A673 (cell line): ENCODE results near the gene SLC16A12. TPM values are rescaled to one million over a fixed set of nuclear protein-coding genes. Genes with fewer than 3 reads are reported as not detected.

Experiments
- BruUV-seq: library from RNA; stranded (reverse); fragments of 400-500 nt; replicated peaks from 2 replicates; lab custom pipeline; 2021; lab: Mats Ljungman, UMichigan
- CTCF ChIA-PET: fragments of 300-600 bp; sonication (Branson Sonifier 250); formaldehyde crosslinking; loops from one replicate; lab custom pipeline; 2022; ENCODE audit warnings: antibody characterized with exemption; lab: Charles Lee
- POLR2A ChIA-PET: fragments of 300-600 bp; sonication (Branson Sonifier 250); formaldehyde crosslinking; loops from one replicate; lab custom pipeline; 2022; ENCODE audit warnings: antibody characterized with exemption; ENCODE audit not compliant: low non-redundant PET; lab: Charles Lee
- DNase-seq: peaks from one replicate; pipeline ENCODE4 v3.0.0-alpha.2; 2015; ENCODE audit warnings: low spot score
- H3K27ac ChIP-seq: fragments of 200-600 bp; sonication (generic); 2 replicates; pipeline ENCODE4 v1.5.1; 2016; ENCODE audit warnings: mixed run types, low read depth, mild to moderate bottlenecking, mixed read lengths, antibody characterized with exemption, low read length; ENCODE audit not compliant: poor library complexity, severe bottlenecking
- H3K27me3 ChIP-seq: fragments of 200-600 bp; sonication (generic); replicated peaks from 2 replicates; pipeline ENCODE4 v1.6.1; 2017; ENCODE audit warnings: mixed run types, low read depth, mild to moderate bottlenecking, mixed read lengths, antibody characterized with exemption, low read length; ENCODE audit not compliant: insufficient read depth, poor library complexity
- H3K36me3 ChIP-seq: fragments of 200-600 bp; sonication (generic); 2 replicates; pipeline ENCODE4 v1.6.1; 2016; ENCODE audit warnings: mixed run types, mild to moderate bottlenecking, mixed read lengths, antibody characterized with exemption, low read length; ENCODE audit not compliant: insufficient read depth, poor library complexity, severe bottlenecking
- H3K4me1 ChIP-seq: fragments of 200-600 bp; sonication (generic); 2 replicates; pipeline ENCODE4 v1.6.1; 2017; ENCODE audit warnings: mixed run types, mild to moderate bottlenecking, mixed read lengths, antibody characterized with exemption, low read length; ENCODE audit not compliant: insufficient read depth, poor library complexity, severe bottlenecking
- H3K4me3 ChIP-seq: fragments of 200-600 bp; sonication (generic); 2 replicates; pipeline ENCODE4 v1.5.1; 2016; ENCODE audit warnings: low read depth, mixed run types, mild to moderate bottlenecking, mixed read lengths, low read length; ENCODE audit not compliant: poor library complexity, severe bottlenecking
- H3K9me3 ChIP-seq: fragments of 200-600 bp; sonication (generic); 2 replicates; pipeline ENCODE4 v1.6.1; 2016; ENCODE audit warnings: mixed run types, low read depth, mild to moderate bottlenecking, mixed read lengths, antibody characterized with exemption, low read length; ENCODE audit not compliant: poor library complexity, severe bottlenecking
- CTCF ChIP-seq: fragments of 300-800, 200-600 bp; sonication (generic); conservative IDR thresholded peaks from 2 replicates; pipeline ENCODE4 v1.5.1; 2017; ENCODE audit warnings: low read depth, mild to moderate bottlenecking, antibody characterized with exemption, low read length, moderate library complexity, mixed read lengths
- EZH2 ChIP-seq: fragments of 200-600 bp; sonication (generic); IDR thresholded peaks from 2 replicates; pipeline ENCODE4 v1.6.1; 2017; ENCODE audit warnings: borderline replicate concordance, low read depth, mild to moderate bottlenecking, mixed read lengths, antibody characterized with exemption, low read length; ENCODE audit not compliant: poor library complexity, severe bottlenecking
- intact Hi-C: fragments of 100-400 bp; cut with micrococcal nuclease; formaldehyde crosslinking; loops from one replicate; pipeline ENCODE4 v1.10.0; 2022; ENCODE audit not compliant: unreplicated experiment
- total RNA-seq: library from RNA; stranded (reverse); gene quantifications from 2 replicates; pipeline ENCODE4 v1.2.3, GENCODE V29; 2021

Gene SLC16A12
- total RNA-seq, 1 experiment from 2014 or later = 0.54 TPM

GRCh38 chr10:89466599-89467035 is 68.8 kb downstream of the SLC16A12 start:
- DNase-seq = peak; percentile 64
- no peaks in the 10 kb centered on the region for H3K9me3 ChIP-seq
- no TSS peak for BruUV-seq
- intact Hi-C loops = loop anchor here (5.0 kb wide), 1 partner anchor 86 kb away; no protein-coding TSS in a partner anchor
- TF ChIP-seq CTCF = peak; percentile 66
- no peak for TF ChIP-seq EZH2
- H3K27ac ChIP-seq = no peak overlapping the region
- ChIA-PET CTCF (interaction anchor here (0.5 kb wide), 1 partner anchor 10 kb away, joined by 11 read pairs; no protein-coding TSS in a partner anchor), POLR2A (interaction anchor here (0.7 kb wide), 1 partner anchor 15 kb away, joined by 3 read pairs; no protein-coding TSS in a partner anchor)
- H3K4me1 ChIP-seq = peaks cover 32% of the 10 kb centered on the region
- H3K27me3 ChIP-seq = no peaks in the 10 kb centered on the region
- no peaks in the 10 kb centered on the region for H3K36me3 ChIP-seq
- no peak overlapping the region for H3K4me3 ChIP-seq

- Histone ChIP-seq H3K36me3 (no peaks in the 10 kb centered on the region), H3K9me3 (no peaks in the 10 kb centered on the region), H3K4me3 (no peak overlapping the region), H3K27me3 (no peaks in the 10 kb centered on the region), H3K4me1 (peaks cover 34% of the 10 kb centered on the region), H3K27ac (no peak overlapping the region)
- ChIA-PET POLR2A (no interaction called here), CTCF (no interaction called here)
- intact Hi-C loops = loop anchor here (5.0 kb wide), 1 partner anchor 87 kb away; no protein-coding TSS in a partner anchor
- DNase-seq = no peak
- no peak for TF ChIP-seq EZH2
- no peak for TF ChIP-seq CTCF
- no TSS peak for BruUV-seq
These were observed 70.2 kb downstream of the SLC16A12 start for GRCh38 chr10:89465196-89465595.

- CTCF ChIA-PET = no interaction called here
- H3K36me3 ChIP-seq = no peaks in the 10 kb centered on the region
- POLR2A ChIA-PET = no interaction called here
- intact Hi-C loops = no loop called here
- no peak overlapping the region for H3K27ac ChIP-seq
- TF ChIP-seq CTCF (no peak), EZH2 (no peak)
- DNase-seq = no peak
- no peaks in the 10 kb centered on the region for H3K27me3 ChIP-seq
- no peak overlapping the region for H3K4me3 ChIP-seq
- H3K4me1 ChIP-seq = peaks cover 29% of the 10 kb centered on the region
- BruUV-seq = no TSS peak
- no peaks in the 10 kb centered on the region for H3K9me3 ChIP-seq
These were observed 71.4 kb downstream of the SLC16A12 start for GRCh38 chr10:89463846-89464537.
